Lung (tissue), 12 donors: ENCODE data around the gene AQP6. TPM values are rescaled to one million over a fixed set of nuclear protein-coding genes. Genes with fewer than 3 reads are reported as not detected.

Source experiments
- ATAC-seq: fragments of 200-7000 bp; cut with Tn5 transposase; one replicate; pipeline ENCODE4 v1.9.1; 2020; ENCODE audit warnings: moderate number of reproducible peaks; ENCODE audit not compliant: insufficient read depth, low FRiP score
- DNase-seq, 3 donors: peaks; one replicate each; pipeline ENCODE4 v3.0.0-alpha.2; 2013 to 2017
- H3K27ac ChIP-seq, 2 donors: one replicate each; pipeline ENCODE4 v1.5.1; 2013; ENCODE audit warnings: mild to moderate bottlenecking in 2 of 2, moderate library complexity in 2 of 2, control low read depth in 1 of 2, inconsistent platforms in 1 of 2, low read depth in 1 of 2, low read length in 1 of 2
- H3K27me3 ChIP-seq, 3 donors: one replicate each; pipeline ENCODE4 v1.5.1; 2013; ENCODE audit warnings: low read length in 2 of 3; ENCODE audit not compliant: control insufficient read depth in 3 of 3, insufficient read depth in 3 of 3
- H3K36me3 ChIP-seq, 4 donors: one replicate each; pipeline ENCODE4 v1.5.1; 2013; ENCODE audit warnings: low read length in 4 of 4, mild to moderate bottlenecking in 1 of 4, moderate library complexity in 1 of 4; ENCODE audit not compliant: control insufficient read depth in 4 of 4, insufficient read depth in 4 of 4
- H3K4me1 ChIP-seq, 5 donors: one replicate each; pipeline ENCODE4 v1.5.1; 2013; ENCODE audit warnings: low read length in 5 of 5, mild to moderate bottlenecking in 2 of 5, moderate library complexity in 1 of 5; ENCODE audit not compliant: control insufficient read depth in 5 of 5, insufficient read depth in 5 of 5
- H3K4me3 ChIP-seq: one replicate; pipeline ENCODE4 v1.5.1; 2013; ENCODE audit warnings: mild to moderate bottlenecking, control low read depth, moderate library complexity
- H3K9ac ChIP-seq, 2 donors: one replicate each; pipeline ENCODE4 v1.5.1; 2013; ENCODE audit warnings: low read length in 2 of 2, control low read depth in 1 of 2; ENCODE audit not compliant: insufficient read depth in 1 of 2
- H3K9me3 ChIP-seq, 4 donors: one replicate each; pipeline ENCODE4 v1.5.1; 2013; ENCODE audit warnings: low read length in 3 of 4, mild to moderate bottlenecking in 1 of 4, moderate library complexity in 1 of 4; ENCODE audit not compliant: control insufficient read depth in 4 of 4, insufficient read depth in 3 of 4
- CTCF ChIP-seq: IDR thresholded peaks from 2 replicates; pipeline ENCODE4 v1.5.1; 2012; ENCODE audit warnings: mild to moderate bottlenecking; ENCODE audit errors: control extremely low read depth, extremely low read depth
- WGBS, 2 donors: extraction: QIAGEN DNeasy Blood & Tissue Kit; methylation state at CpG; one replicate each; pipeline ENCODE4 v1.1.7; 2013; 5-methylcytosine and 5-hydroxymethylcytosine counted together
- polyA plus RNA-seq, 2 donors: library from polyadenylated mRNA; stranded (reverse); fragments of 200-250 nt; gene quantifications; one replicate each; pipeline ENCODE4 v1.2.1, GENCODE V29; 2013
- total RNA-seq, 2 donors: library from RNA; depleted of rRNA in 1 of 2; stranded (reverse); fragments of >200 nt in 1 of 2; gene quantifications; one replicate each; pipeline ENCODE4 v1.2.1, GENCODE V29; 2014 to 2021
- donor health status: control.
- donor health status: control.
- donor health status: Bipolar disorder and iron deficiency.
- donor health status: healthy.
- donor health status: DM: yes; HTN: yes; CAD: no.

AQP6 gene
- total and polyA plus RNA-seq, 4 donors, result 0.03 to 0.40 (median 0.19) TPM

- no peak overlapping the region for H3K9ac ChIP-seq
- H3K9me3 ChIP-seq, result no peaks in the 10 kb centered on the region
- TF ChIP-seq CTCF, result no peak
- no peaks in the 10 kb centered on the region for H3K36me3 ChIP-seq
- 84 to 93% methylated on average over 8 of the region's 8 CpGs for WGBS, 2 donors
- ATAC-seq, result no peak
- H3K27me3 ChIP-seq, result no peaks in the 10 kb centered on the region
- H3K4me1 ChIP-seq, result no peaks in the 10 kb centered on the region
- no peak for DNase-seq
- no peak overlapping the region for H3K27ac ChIP-seq
- no peak overlapping the region for H3K4me3 ChIP-seq
Measured at GRCh38 chr12:49932533-49933130, 40.1 kb upstream of the AQP6 start.

- no peak for DNase-seq
Measured at GRCh38 chr12:49933796-49934195, 39.0 kb upstream of the AQP6 start.

GRCh38 chr12:49934505-49934904 lies 38.2 kb upstream of the AQP6 start:
- H3K9ac ChIP-seq, result no peak overlapping the region
- 78 to 84% methylated on average over 3 of the region's 3 CpGs for WGBS, 2 donors

More at GRCh38 chr12:49933796-49934195, 39.0 kb upstream of the AQP6 start:
- no peak for ATAC-seq
- TF ChIP-seq CTCF, result no peak
- Histone ChIP-seq H3K4me3 (no peak overlapping the region), H3K9ac (no peak overlapping the region), H3K9me3 (no peaks in the 10 kb centered on the region), H3K27ac (no peak overlapping the region), H3K27me3 (no peaks in the 10 kb centered on the region), H3K36me3 (no peaks in the 10 kb centered on the region), H3K4me1 (no peaks in the 10 kb centered on the region)
- 83 to 93% methylated on average over 5 of the region's 5 CpGs for WGBS, 2 donors

More at GRCh38 chr12:49934505-49934904, 38.2 kb upstream of the AQP6 start:
- Histone ChIP-seq H3K36me3 (no peaks in the 10 kb centered on the region), H3K27ac (no peak overlapping the region), H3K4me1 (peaks cover 0 to under 1% (median 0%) of the 10 kb centered on the region in 5 donors), H3K4me3 (no peak overlapping the region), H3K9me3 (no peaks in the 10 kb centered on the region), H3K27me3 (no peaks in the 10 kb centered on the region)
- no peak for TF ChIP-seq CTCF
- no peak for ATAC-seq
- no peak for DNase-seq
